Measurements from ENCODE around the gene HMX3. TPM values are rescaled to one million over a fixed set of nuclear protein-coding genes. Genes with fewer than 3 reads are reported as not detected.

The HMX3 gene
- total RNA-seq, 1 experiment from 2014 or later = not detected

GRCh38 chr10:123150271-123150985 is 14.7 kb downstream of the HMX3 start:
- no peak overlapping the region for H4K8ac ChIP-seq (replicated peaks; ENCODE audit: insufficient read length, low read depth, low read length)
- H4K91ac ChIP-seq (ENCODE audit: insufficient read length, low read depth, low read length) = no peak overlapping the region
- no peak overlapping the region for H3K56ac ChIP-seq (ENCODE audit: insufficient read length, low read depth, low read length)
- no peak overlapping the region for H3K14ac ChIP-seq (ENCODE audit: insufficient read depth, low read length)
- no peak for DNase-seq
- peak overlapping the region; percentile 63 to 78 for H3K4me3 Mint-ChIP-seq
- peaks cover 0 to 2% of the 10 kb centered on the region in 2 experiments; a peak in 2 of 5 replicates for H3K9me3 Mint-ChIP-seq
- H2BK5ac ChIP-seq (ENCODE audit: insufficient read length, low read length) = no peak overlapping the region
- H3K27me3 ChIP-seq (ENCODE audit: insufficient read depth, low read length) = peaks cover 43% of the 10 kb centered on the region
- no peak for TF ChIP-seq CTCF (conservative IDR thresholded peaks at IDR 0.05)
- H2BK120ac ChIP-seq (ENCODE audit: low read depth, low read length, poor library complexity, severe bottlenecking) = no peak overlapping the region
- H3K27me3 Mint-ChIP-seq (ENCODE audit: low read depth) = peaks cover 83% of the 10 kb centered on the region
- H2BK20ac ChIP-seq (ENCODE audit: low read depth, low read length, poor library complexity, severe bottlenecking) = no peak overlapping the region
- no peak overlapping the region for H3T11ph ChIP-seq (ENCODE audit: low read length)
- peak overlapping the region; percentile 46 for H3K4me2 ChIP-seq (ENCODE audit: insufficient read depth, insufficient read length, low read length)
- peaks cover 10% of the 10 kb centered on the region; the same call in 1 of the 2 replicates for H3K4me1 ChIP-seq (ENCODE audit: insufficient read depth, low read length)
- no CpG with 5 or more reads among the region's 34 CpGs for WGBS (ENCODE audit: extremely low coverage, insufficient read length, low lambda C conversion rate)
- 0 out of 7 replicates have a peak overlapping the region, but pooled peaks of 1 of the 3 experiments have one; percentile 44 for H3K27ac Mint-ChIP-seq
- H3K4me1 Mint-ChIP-seq = peaks cover 40 to 52% of the 10 kb centered on the region in 2 experiments
- peaks cover 8% of the 10 kb centered on the region; the same call in 1 of the 2 replicates for H3K79me2 ChIP-seq (ENCODE audit: insufficient read depth, low read length)
- no peak overlapping the region for H3K23ac ChIP-seq (ENCODE audit: insufficient read length, low read depth, low read length)
- H3K18ac ChIP-seq (ENCODE audit: insufficient read length, low read depth, low read length) = peak overlapping the region; percentile 6
- no peak overlapping the region for H3K27ac ChIP-seq (ENCODE audit: insufficient read length, low read depth, low read length)
- H3K36me3 Mint-ChIP-seq (ENCODE audit: insufficient read depth in 1 of 3, low read depth in 3 of 3) = peaks cover 5 to 17% (median 6%) of the 10 kb centered on the region in 3 experiments
- H4K20me1 ChIP-seq (ENCODE audit: control insufficient read depth, insufficient read depth, insufficient read length) = no peaks in the 10 kb centered on the region
- no peak overlapping the region for H2AFZ ChIP-seq (ENCODE audit: low read length)
- peak overlapping the region; percentile 2 for H3K9ac ChIP-seq (ENCODE audit: extremely low read depth, insufficient read length, low read length)
- H3K9me3 ChIP-seq (ENCODE audit: control insufficient read depth, low read depth, low read length) = no peaks in the 10 kb centered on the region
- H3K23me2 ChIP-seq (ENCODE audit: insufficient read length, low read depth, low read length, poor library complexity, severe bottlenecking) = peaks cover 25% of the 10 kb centered on the region
- no peak overlapping the region for H2AK5ac ChIP-seq (ENCODE audit: insufficient read length, low read length)
- H2BK15ac ChIP-seq (ENCODE audit: low read depth, low read length) = no peak overlapping the region
- H3K4ac ChIP-seq (ENCODE audit: low read depth, low read length) = no peak overlapping the region
- no peak overlapping the region for H4K5ac ChIP-seq (ENCODE audit: insufficient read length, low read depth, low read length)
- no peaks in the 10 kb centered on the region for H3K79me1 ChIP-seq (ENCODE audit: insufficient read depth, low read depth, low read length, poor library complexity, severe bottlenecking)
- H2BK12ac ChIP-seq (ENCODE audit: insufficient read length, low read depth, low read length) = no peak overlapping the region
